Caki2 (cell line): ENCODE results near the gene RRP12. TPM values are rescaled to one million over a fixed set of nuclear protein-coding genes. Genes with fewer than 3 reads are reported as not detected.
"Not testable (repeated sequence)": the region's sequence is repeated elsewhere in the genome, so short reads cannot be mapped to it uniquely, and the experiment has no call there.

Experiments used
- DNase-seq: peaks from one replicate; pipeline ENCODE4 v3.0.0-alpha.2; 2015; ENCODE audit warnings: low read depth
- in situ Hi-C: cut with HindIII; loops from 2 replicates; pipeline ENCODE4 v1.10.0; 2016; ENCODE audit warnings: low sequenced_read_pairs, low pct_unique_long_range_greater_than_20kb, mixed read lengths
- total RNA-seq: library from RNA; depleted of rRNA; stranded (reverse); fragments of >200 nt; shearing (Covaris generic); gene quantifications from 2 replicates; pipeline ENCODE4 v1.2.3, GENCODE V29; 2014; ENCODE audit warnings: low replicate concordance

Gene RRP12
- total RNA-seq, 1 experiment from 2014 or later = 19.9 TPM

GRCh38 chr10:97353945-97354344 is 47.2 kb downstream of the RRP12 start:
- DNase-seq = no peak
- in situ Hi-C loops = no loop called here

GRCh38 chr10:97349752-97350513 is 51.2 kb downstream of the RRP12 start:
- DNase-seq = no peak
- in situ Hi-C loops = no loop called here

DNA sequence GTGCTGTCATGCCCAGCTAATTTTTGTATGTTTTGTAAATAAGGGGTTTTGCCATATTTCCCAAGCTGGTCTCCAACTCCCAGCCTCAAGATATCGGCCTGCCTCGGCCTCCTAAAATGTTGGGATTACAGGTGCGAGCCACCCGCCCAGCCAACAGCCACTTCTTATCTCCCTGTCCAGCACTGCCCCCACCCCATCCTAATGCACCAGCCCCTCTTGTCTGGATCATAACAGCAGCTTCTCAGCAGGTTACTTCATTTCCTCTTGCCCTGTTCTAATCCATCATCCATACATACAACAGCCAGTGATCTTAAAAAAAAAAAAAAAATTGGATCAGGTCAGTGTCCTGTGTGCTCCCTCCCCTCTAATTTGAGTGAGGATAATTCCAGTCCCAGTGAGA is 53.8 kb downstream of the RRP12 start:
- DNase-seq = no peak
- in situ Hi-C loops = no loop called here

- DNase-seq, in situ Hi-C loops: not testable (repeated sequence)
These were observed 57.5 kb downstream of the RRP12 start for GRCh38 chr10:97343664-97344063.

DNA sequence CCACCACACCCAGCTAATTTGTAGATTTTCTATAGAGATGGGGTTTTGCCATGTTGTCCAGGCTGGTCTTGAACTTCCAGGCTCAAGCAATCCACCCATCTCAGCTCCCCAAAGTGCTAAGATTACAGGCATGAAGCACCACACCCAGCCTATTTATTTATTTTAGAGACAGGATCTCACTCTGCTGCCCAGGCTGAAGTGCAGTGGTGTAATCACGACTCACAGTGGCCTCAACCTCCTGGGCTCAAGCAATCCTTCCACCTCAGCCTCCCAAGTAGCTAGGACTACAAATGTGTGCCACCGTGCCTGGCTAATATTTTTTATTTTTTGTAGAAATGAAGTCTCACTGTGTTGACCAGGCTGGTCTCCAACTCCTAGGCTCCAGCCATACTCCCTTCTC is 59.7 kb downstream of the RRP12 start:
- DNase-seq = no peak
- in situ Hi-C loops = no loop called here

DNA sequence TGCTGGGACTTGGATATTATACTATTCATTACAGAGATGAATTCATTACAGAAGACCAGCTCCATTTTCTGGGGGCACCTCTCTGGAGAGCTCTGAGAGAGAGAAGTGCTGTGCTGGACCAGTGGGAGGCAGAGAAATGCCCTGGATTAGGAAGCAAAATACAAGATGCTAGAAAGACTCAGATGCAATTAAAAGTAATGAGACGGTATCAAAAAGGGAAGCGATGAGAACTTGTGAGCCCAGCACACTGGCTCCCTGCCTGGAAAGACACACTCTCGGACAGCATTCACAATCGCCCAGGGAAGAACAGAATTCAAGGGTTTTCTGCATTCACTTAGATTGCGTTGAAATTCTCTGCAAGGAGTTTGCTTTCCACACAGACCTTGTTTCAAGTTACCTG is 63.1 kb downstream of the RRP12 start:
- in situ Hi-C loops = no loop called here
- no peak for DNase-seq

DNA sequence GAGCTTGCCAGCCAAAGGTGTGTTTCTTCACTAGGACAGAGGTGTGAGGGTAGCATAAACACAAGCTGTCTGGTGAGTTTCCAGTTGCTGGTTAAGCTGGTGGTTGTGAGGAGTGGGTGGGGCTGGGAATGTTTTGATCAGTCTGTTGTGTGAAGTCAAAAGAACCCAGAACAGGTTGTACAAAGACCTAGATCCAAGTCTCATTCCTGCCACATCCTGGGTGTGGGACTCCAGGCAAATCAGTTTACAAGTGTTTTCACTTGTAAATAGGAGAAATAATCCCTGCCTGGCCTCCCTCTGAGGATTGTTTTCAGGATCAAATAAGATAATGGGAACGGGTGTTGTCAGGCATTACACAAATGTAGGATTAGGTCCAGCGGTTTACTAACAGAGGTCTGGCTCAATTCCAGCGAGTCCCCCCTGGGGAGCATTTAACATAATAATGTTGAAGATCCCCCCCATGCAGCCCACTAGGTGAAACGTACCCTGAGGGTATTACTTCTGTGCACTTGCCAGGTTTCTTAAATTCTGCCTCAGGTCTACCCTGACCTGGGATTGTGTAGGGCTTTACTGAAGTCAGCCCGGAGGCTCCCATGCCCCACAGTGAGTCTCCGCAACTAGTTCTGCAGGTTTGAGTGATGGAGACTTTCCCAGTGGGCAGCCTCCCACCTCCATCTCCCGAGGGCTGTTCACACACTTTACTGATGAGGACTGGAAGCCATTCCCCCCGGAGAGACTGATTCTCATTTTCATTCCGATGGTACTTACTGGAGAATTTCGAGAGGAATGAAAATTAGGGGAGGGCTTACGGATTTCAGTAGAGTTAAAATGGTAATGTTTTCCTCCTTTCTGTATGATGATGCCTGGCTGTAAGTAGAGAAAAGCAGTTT is 64.0 kb downstream of the RRP12 start:
- no peak for DNase-seq
- in situ Hi-C loops = no loop called here

DNA sequence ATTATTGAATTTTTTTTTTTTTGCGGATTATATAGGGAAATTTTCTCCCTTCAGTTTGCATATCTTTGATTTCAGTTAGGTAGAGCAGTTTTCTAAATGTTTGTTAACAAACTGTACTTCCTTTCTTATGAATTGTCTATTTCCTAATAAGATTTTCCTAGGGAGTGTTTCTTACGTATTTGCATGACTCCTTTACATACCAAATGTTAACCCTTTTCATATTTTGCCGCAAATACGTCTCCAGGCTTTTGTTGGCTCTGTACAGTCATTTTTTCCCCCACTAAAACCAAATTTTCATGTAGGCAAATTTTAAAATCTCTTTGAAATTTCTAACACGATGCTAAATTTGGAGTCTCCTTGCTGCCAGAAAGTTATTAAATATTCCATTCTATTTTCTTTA is 64.7 kb downstream of the RRP12 start:
- in situ Hi-C loops = no loop called here
- no peak for DNase-seq

DNA sequence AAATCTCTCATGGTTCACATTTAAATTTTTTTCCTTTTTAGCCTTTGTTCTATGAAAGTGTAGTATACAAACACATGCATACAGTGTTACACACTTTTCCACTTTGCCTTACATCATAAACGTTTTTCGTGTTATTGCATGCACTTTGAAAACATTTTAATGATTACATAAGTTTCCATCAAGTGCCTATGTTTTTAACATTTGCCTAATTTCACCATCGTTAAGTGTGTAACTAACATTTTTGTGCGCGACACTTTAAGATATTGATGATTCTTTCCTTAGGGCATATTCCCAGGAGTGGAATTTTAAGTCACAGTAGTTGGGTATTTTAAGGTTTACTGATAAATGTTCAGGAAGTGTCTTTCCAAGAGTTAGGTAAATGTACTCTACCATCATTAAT is 65.1 kb downstream of the RRP12 start:
- in situ Hi-C loops = no loop called here
- no peak for DNase-seq

DNA sequence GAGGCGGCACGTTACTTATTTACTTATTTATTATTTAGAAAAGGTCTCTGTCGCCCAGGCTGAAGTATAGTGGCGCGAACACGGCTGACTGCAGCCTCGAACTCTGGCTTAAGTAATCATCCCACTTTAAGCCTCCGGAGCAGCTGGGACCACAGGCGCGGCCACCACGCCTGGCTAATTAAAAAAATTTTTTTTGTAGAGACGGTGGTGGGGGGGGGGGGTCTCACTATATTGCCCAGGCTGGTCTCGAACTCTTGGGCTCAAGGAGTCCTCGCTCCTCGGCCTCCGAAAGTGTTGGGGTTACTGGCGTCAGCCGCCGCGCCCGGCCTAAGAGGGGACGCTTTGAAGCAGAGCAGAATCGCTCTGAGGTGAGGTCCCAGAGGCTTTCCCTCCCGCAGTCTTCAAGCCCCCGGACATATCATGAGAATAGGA is 65.9 kb downstream of the RRP12 start:
- DNase-seq = no peak
- in situ Hi-C loops = no loop called here

- DNase-seq = peak; percentile 86
- in situ Hi-C loops = no loop called here
These were observed 66.6 kb downstream of the RRP12 start, which contains the start of gene FRAT2 for GRCh38 chr10:97334370-97335175. Gene FRAT2 (minus strand): TSS chr10:97334729. CDS start chr10:97334572, 157 bp downstream.

GRCh38 chr10:97333601-97334369 is 67.4 kb downstream of the RRP12 start:
- DNase-seq = peak; percentile 40
- in situ Hi-C loops = no loop called here

DNA sequence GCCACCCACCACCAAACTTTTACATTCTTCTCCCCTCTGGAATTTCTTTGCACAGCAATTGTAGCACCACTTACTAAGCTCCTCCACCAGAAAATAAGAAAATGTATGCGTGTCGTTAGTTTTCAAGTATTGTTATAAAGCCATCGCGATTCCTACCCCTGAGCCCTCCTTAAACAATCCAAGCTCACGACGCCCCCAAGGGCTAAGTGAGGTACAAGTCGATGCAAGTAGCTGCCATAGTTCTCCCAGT is 67.9 kb downstream of the RRP12 start:
- in situ Hi-C loops = no loop called here

DNA sequence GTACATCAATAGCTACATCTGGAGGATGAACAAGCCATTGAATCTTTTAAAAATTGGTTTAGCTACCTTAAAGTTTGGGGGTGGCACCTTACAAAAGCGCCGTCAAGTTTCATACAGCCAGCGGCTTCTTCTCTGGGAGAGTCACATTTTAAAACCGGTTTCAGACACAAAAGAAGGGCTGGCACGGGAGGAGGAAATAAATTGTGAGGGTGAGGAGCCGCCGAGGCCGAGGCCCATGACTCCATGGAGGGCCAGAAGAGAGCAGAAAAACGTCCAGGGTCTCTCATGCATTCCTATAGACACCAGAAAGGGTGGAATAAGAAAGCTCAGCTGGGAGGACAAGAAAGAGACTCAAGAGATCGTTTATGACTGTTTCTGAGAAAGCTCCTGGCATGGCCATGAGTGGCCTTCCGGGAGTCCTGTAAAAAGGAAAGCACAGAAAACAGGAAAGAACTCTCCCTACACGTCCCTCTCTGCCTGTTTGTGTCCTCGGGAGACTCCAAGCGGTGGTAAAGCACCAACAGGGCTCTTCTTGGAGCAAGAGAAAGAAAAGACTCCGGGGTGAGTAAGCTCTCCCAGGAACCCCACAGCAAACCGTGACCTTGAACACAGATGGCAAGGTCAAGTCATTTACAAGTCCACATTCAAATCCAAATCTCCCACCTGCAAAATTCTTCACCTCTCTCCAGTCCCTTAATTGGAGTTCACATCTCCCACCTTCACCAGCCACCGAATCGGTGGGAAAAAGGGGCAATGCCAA is 68.4 kb downstream of the RRP12 start:
- in situ Hi-C loops = no loop called here
- DNase-seq = no peak

More for the DNA sequence above, 67.9 kb downstream of the RRP12 start:
- DNase-seq = no peak

- in situ Hi-C loops = no loop called here
- no peak for DNase-seq
These were observed 69.9 kb downstream of the RRP12 start for GRCh38 chr10:97331153-97331703.

- in situ Hi-C loops = no loop called here
These were observed 71.4 kb downstream of the RRP12 start for GRCh38 chr10:97329766-97330165.

More at GRCh38 chr10:97329766-97330165, 71.4 kb downstream of the RRP12 start:
- DNase-seq = no peak
